GM23338 (cell line): Measurements from ENCODE around the gene SDHAF1. TPM values are rescaled to one million over a fixed set of nuclear protein-coding genes. Genes with fewer than 3 reads are reported as not detected.

ENCODE experiments used
- ATAC-seq: fragments of 200-7000 bp; cut with Tn5 transposase; 3 replicates; pipeline ENCODE4 v1.9.1; 2020
- DNase-seq: peaks from one replicate; pipeline ENCODE4 v3.0.0-alpha.2; 2015; ENCODE audit warnings: low spot score
- H2AFZ ChIP-seq: fragments of 200-600 bp; sonication (generic); 2 replicates; pipeline ENCODE4 v1.8.0; 2016; ENCODE audit warnings: antibody characterized with exemption, mild to moderate bottlenecking, moderate library complexity
- H3F3A ChIP-seq: fragments of 200-600 bp; sonication (generic); replicated peaks from 2 replicates; pipeline ENCODE4 v1.8.0; 2017; ENCODE audit warnings: antibody characterized with exemption, mixed run types, low read depth
- H3K27ac ChIP-seq: fragments of 200-600 bp; sonication (generic); 2 replicates; pipeline ENCODE4 v1.6.1; 2016; ENCODE audit warnings: low read depth
- H3K27me3 ChIP-seq: fragments of 200-600 bp; sonication (generic); 2 replicates; pipeline ENCODE4 v1.8.0; 2016; ENCODE audit warnings: mild to moderate bottlenecking, mixed run types, moderate library complexity; ENCODE audit not compliant: insufficient read depth
- H3K36me3 ChIP-seq: fragments of 200-600 bp; sonication (generic); 2 replicates; pipeline ENCODE4 v1.8.0; 2016; ENCODE audit warnings: mild to moderate bottlenecking; ENCODE audit not compliant: insufficient read depth
- H3K4me1 ChIP-seq: fragments of 200-600 bp; sonication (generic); 2 replicates; pipeline ENCODE4 v1.8.0; 2016; ENCODE audit warnings: mild to moderate bottlenecking, moderate library complexity; ENCODE audit not compliant: insufficient read depth
- H3K4me2 ChIP-seq: fragments of 200-600 bp; sonication (generic); 2 replicates; pipeline ENCODE4 v1.7.1; 2017; ENCODE audit warnings: mixed run types
- H3K4me3 ChIP-seq: fragments of 200-600 bp; sonication (generic); 2 replicates; pipeline ENCODE4 v1.6.1; 2016; ENCODE audit warnings: mixed run types
- H3K79me2 ChIP-seq: fragments of 200-600 bp; sonication (generic); replicated peaks from 2 replicates; pipeline ENCODE4 v1.8.0; 2017; ENCODE audit warnings: mild to moderate bottlenecking; ENCODE audit not compliant: insufficient read depth
- H3K9me2 ChIP-seq: fragments of 200-600 bp; sonication (generic); 2 replicates; pipeline ENCODE4 v1.8.0; 2017; ENCODE audit not compliant: insufficient read depth
- H4K20me1 ChIP-seq: fragments of 200-600 bp; sonication (generic); replicated peaks from 2 replicates; pipeline ENCODE4 v1.8.0; 2017; ENCODE audit warnings: mild to moderate bottlenecking; ENCODE audit not compliant: insufficient read depth
- H3K27ac Mint-ChIP-seq: 2 replicates; pipeline ENCODE4 v1.8.0; 2020; ENCODE audit warnings: inconsistent platforms, mild to moderate bottlenecking, moderate library complexity, mixed read lengths
- H3K27me3 Mint-ChIP-seq: 3 replicates; pipeline ENCODE4 v1.8.0; 2022; ENCODE audit warnings: low read depth, mild to moderate bottlenecking, moderate library complexity, mixed read lengths, inconsistent platforms; ENCODE audit not compliant: insufficient read depth, poor library complexity
- H3K36me3 Mint-ChIP-seq: 3 replicates; pipeline ENCODE4 v1.8.0; 2021; ENCODE audit warnings: low read depth, mild to moderate bottlenecking, inconsistent platforms, moderate library complexity, mixed read lengths
- H3K4me1 Mint-ChIP-seq: 3 replicates; pipeline ENCODE4 v1.8.0; 2020; ENCODE audit warnings: mild to moderate bottlenecking, inconsistent platforms, mixed read lengths
- H3K4me3 Mint-ChIP-seq: 3 replicates; pipeline ENCODE4 v1.8.0; 2021; ENCODE audit warnings: moderate library complexity, mild to moderate bottlenecking, inconsistent platforms, mixed read lengths
- H3K9me3 Mint-ChIP-seq: 3 replicates; pipeline ENCODE4 v1.8.0; 2020; ENCODE audit warnings: moderate library complexity, mild to moderate bottlenecking, inconsistent platforms, mixed read lengths
- CTCF ChIP-seq, 2 experiments: fragments of 200-600 bp in 1 of 2; sonication (generic) in 1 of 2; conservative IDR thresholded peaks; 2 replicates each; pipeline versions ENCODE4 v1.5.1 to v1.6.1; 2016 to 2017; ENCODE audit warnings: antibody characterized with exemption in 2 of 2, low read depth in 2 of 2, mild to moderate bottlenecking in 2 of 2, moderate library complexity in 1 of 2
- EZH2 ChIP-seq: fragments of 200-600 bp; sonication (generic); IDR thresholded peaks from one replicate; pipeline ENCODE4 v1.8.0; 2017; ENCODE audit warnings: antibody characterized with exemption, mild to moderate bottlenecking, low read depth; ENCODE audit not compliant: unreplicated experiment
- JUNB ChIP-seq: IDR thresholded peaks from one replicate; pipeline ENCODE4 v1.6.1; 2016; ENCODE audit warnings: antibody characterized with exemption; ENCODE audit not compliant: unreplicated experiment
- REST ChIP-seq: IDR thresholded peaks from one replicate; pipeline ENCODE4 v1.6.1; 2018; ENCODE audit warnings: antibody characterized with exemption; ENCODE audit not compliant: unreplicated experiment
- ZNF114 ChIP-seq: fragments of 250-450 bp; sonication (Bioruptor Pico); IDR thresholded peaks from 2 replicates; pipeline ENCODE4 v1.5.0; 2020; ENCODE audit warnings: mild to moderate bottlenecking, moderate library complexity
- ZNF462 ChIP-seq: fragments of 250-450 bp; sonication (Bioruptor Pico); IDR thresholded peaks from 2 replicates; pipeline ENCODE4 v1.5.0; 2020; ENCODE audit warnings: mild to moderate bottlenecking, moderate library complexity
- polyA plus RNA-seq: library from polyadenylated mRNA; unstranded; fragments of >200 nt; fragmentation: Nextera tagmentation; extraction: Ambion mirVana; gene quantifications from 2 replicates; pipeline ENCODE4 v1.2.1, GENCODE V29; 2016
- total RNA-seq: library from RNA; depleted of rRNA; stranded (reverse); fragments of >200 nt; shearing (Covaris generic); gene quantifications from 2 replicates; pipeline ENCODE4 v1.2.3, GENCODE V29; 2014

The SDHAF1 gene
- total and polyA plus RNA-seq, 2 experiments from 2014 or later = 19.9 to 55.9 TPM

- Histone ChIP-seq H3K4me2 (no peak overlapping the region), H3K9me2 (no peaks in the 10 kb centered on the region), H3K4me3 (no peak overlapping the region), H3K79me2 (no peaks in the 10 kb centered on the region), H3K27me3 (peaks cover 10% of the 10 kb centered on the region), H3K27ac (no peak overlapping the region), H2AFZ (peak overlapping the region; percentile 95; the same call in 1 of the 2 replicates), H3F3A (no peaks in the 10 kb centered on the region), H3K36me3 (no peaks in the 10 kb centered on the region), H3K4me1 (no peaks in the 10 kb centered on the region), H4K20me1 (no peaks in the 10 kb centered on the region)
- Mint-ChIP-seq H3K4me1 (no peaks in the 10 kb centered on the region; the same call in 2 of the 3 replicates), H3K27me3 (peaks cover 26% of the 10 kb centered on the region), H3K9me3 (no peaks in the 10 kb centered on the region; the same call in 2 of the 3 replicates), H3K27ac (no peak overlapping the region), H3K4me3 (no peak overlapping the region; the same call in 2 of the 3 replicates), H3K36me3 (no peaks in the 10 kb centered on the region)
- ATAC-seq = no peak
- no peak for DNase-seq
- no peak for TF ChIP-seq ZNF462 (CRISPR knock-in tag)
These were observed 8.9 kb upstream of the SDHAF1 start for GRCh38 chr19:35986111-35986510.

GRCh38 chr19:35986664-35987570 lies 8.1 kb upstream of the SDHAF1 start:
- H3K27me3 Mint-ChIP-seq = peaks cover 26% of the 10 kb centered on the region
- H3K4me3 Mint-ChIP-seq = peak overlapping the region; percentile 76
- Histone ChIP-seq H3K27ac (no peak overlapping the region), H3K27me3 (peaks cover 10% of the 10 kb centered on the region), H4K20me1 (no peaks in the 10 kb centered on the region), H2AFZ (peak overlapping the region; percentile 95), H3K4me2 (peak overlapping the region; percentile 82), H3K4me1 (no peaks in the 10 kb centered on the region), H3K79me2 (no peaks in the 10 kb centered on the region), H3F3A (no peaks in the 10 kb centered on the region), H3K4me3 (peak overlapping the region; percentile 71), H3K9me2 (no peaks in the 10 kb centered on the region), H3K36me3 (no peaks in the 10 kb centered on the region)
- H3K9me3 Mint-ChIP-seq = no peaks in the 10 kb centered on the region; the same call in 2 of the 3 replicates
- H3K27ac Mint-ChIP-seq = no peak overlapping the region
- ATAC-seq (peak; percentile 87), DNase-seq (peak; percentile 83)
- no peaks in the 10 kb centered on the region; the same call in 2 of the 3 replicates for H3K4me1 Mint-ChIP-seq
- H3K36me3 Mint-ChIP-seq = no peaks in the 10 kb centered on the region
- TF ChIP-seq REST = no peak
- no peak for TF ChIP-seq JUNB
- no peak for TF ChIP-seq ZNF114 (CRISPR knock-in tag)
- TF ChIP-seq CTCF (conservative IDR thresholded peaks at IDR 0.05; ENCODE audit: low read depth in 2 of 2) = no peak
- TF ChIP-seq EZH2 = no peak
